WERI-Rb-1 (cell line): ENCODE measurements around the gene C2orf69.

Experiments
- DNase-seq: peaks from one replicate; pipeline ENCODE4 v3.0.0-alpha.2; 2020
- H3K27ac ChIP-seq: fragments of 250-450 bp; sonication (Bioruptor Pico); 2 replicates; pipeline ENCODE4 v1.5.1; 2020; ENCODE audit warnings: mild to moderate bottlenecking, moderate library complexity
- H3K27me3 ChIP-seq: fragments of 250-450 bp; sonication (Bioruptor Pico); 2 replicates; pipeline ENCODE4 v1.5.1; 2021; ENCODE audit warnings: mild to moderate bottlenecking, low read depth, moderate library complexity; ENCODE audit not compliant: insufficient read depth, severe bottlenecking
- H3K36me3 ChIP-seq: fragments of 250-450 bp; sonication (Bioruptor Pico); 2 replicates; pipeline ENCODE4 v1.5.1; 2020; ENCODE audit warnings: mild to moderate bottlenecking, moderate library complexity
- H3K4me3 ChIP-seq: 2 replicates; pipeline ENCODE4 v1.5.1; 2011; ENCODE audit warnings: low read depth, mild to moderate bottlenecking, control low read depth, low read length
- H3K9me3 ChIP-seq: fragments of 250-450 bp; sonication (Bioruptor Pico); 2 replicates; pipeline ENCODE4 v1.5.1; 2021; ENCODE audit warnings: mild to moderate bottlenecking, moderate library complexity; ENCODE audit not compliant: severe bottlenecking
- TF ChIP-seq, protein P1 (sequence below): IDR thresholded peaks from 2 replicates; pipeline ENCODE4 v1.5.1; 2011; ENCODE audit warnings: low read depth, mild to moderate bottlenecking, control low read depth, inconsistent platforms, low read length

C2orf69 gene

DNA sequence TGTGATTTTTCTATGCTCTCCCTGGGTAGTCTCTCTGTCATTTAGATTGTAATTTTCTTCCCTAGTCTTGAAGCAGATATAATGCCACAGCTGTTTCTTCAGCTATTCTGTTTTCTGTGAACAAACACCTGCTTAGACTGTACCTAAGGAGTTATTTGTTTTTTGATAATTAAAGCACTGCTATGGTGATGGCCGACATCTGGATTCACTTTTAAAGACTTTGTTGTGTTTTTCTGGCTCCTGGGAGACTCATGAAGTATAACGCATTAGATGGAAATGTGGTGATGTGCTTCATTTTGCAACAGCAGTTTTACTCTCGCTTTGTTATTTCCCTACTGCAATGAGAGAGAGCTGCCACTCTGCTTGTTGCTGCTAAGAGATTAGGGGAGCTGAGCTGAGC lies 15.7 kb upstream of the C2orf69 start:
- no peak for DNase-seq
- Histone ChIP-seq H3K27me3 (no peaks in the 10 kb centered on the region), H3K27ac (no peak overlapping the region), H3K9me3 (no peaks in the 10 kb centered on the region), H3K36me3 (no peaks in the 10 kb centered on the region), H3K4me3 (no peak overlapping the region)
- TF ChIP-seq, protein P1, sequence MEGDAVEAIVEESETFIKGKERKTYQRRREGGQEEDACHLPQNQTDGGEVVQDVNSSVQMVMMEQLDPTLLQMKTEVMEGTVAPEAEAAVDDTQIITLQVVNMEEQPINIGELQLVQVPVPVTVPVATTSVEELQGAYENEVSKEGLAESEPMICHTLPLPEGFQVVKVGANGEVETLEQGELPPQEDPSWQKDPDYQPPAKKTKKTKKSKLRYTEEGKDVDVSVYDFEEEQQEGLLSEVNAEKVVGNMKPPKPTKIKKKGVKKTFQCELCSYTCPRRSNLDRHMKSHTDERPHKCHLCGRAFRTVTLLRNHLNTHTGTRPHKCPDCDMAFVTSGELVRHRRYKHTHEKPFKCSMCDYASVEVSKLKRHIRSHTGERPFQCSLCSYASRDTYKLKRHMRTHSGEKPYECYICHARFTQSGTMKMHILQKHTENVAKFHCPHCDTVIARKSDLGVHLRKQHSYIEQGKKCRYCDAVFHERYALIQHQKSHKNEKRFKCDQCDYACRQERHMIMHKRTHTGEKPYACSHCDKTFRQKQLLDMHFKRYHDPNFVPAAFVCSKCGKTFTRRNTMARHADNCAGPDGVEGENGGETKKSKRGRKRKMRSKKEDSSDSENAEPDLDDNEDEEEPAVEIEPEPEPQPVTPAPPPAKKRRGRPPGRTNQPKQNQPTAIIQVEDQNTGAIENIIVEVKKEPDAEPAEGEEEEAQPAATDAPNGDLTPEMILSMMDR: no peak

DNA sequence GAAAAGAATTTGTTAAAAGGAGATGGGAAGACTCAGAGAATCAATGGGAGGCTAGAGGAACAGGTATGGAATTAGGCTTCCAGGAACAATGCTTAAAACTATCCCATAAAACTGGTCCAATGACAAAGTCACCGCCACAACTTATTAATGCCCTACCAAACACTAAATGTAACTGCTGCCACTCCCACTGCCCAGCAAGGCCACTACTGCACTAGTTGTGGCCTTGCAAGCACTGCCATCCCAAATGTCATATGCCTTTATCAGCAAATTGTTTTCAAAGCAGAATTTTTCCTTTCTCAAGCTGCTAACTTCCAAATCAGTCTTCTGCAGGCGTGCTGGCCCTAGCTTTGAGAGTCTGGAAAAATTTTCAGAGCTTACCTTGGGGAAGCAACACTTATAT lies 14.5 kb upstream of the C2orf69 start:
- no peaks in the 10 kb centered on the region for H3K36me3 ChIP-seq
- H3K27ac ChIP-seq: no peak overlapping the region
- H3K27me3 ChIP-seq: no peaks in the 10 kb centered on the region
- no peak overlapping the region for H3K4me3 ChIP-seq
- DNase-seq: no peak
- TF ChIP-seq, protein P1: no peak
- no peaks in the 10 kb centered on the region for H3K9me3 ChIP-seq

DNA sequence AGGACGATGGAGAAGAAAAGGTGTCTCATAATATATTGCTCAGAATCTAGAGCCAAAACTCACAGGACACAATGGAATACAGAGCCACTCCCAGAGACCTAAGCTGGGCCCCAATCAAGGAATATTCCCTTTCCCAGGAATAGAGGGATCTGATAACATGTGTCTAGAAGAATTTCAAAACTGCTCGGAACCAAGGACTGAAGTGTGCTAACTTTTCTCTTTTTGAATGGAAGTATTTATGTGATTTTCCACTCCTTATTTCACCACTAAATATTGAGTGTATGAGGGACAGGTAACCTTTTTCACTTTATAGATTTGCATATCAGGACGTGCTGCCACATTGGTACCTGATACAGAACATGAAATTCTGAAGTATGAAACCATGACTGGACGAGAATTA lies 9.2 kb upstream of the C2orf69 start:
- no peaks in the 10 kb centered on the region for H3K9me3 ChIP-seq
- H3K4me3 ChIP-seq: no peak overlapping the region
- H3K36me3 ChIP-seq: no peaks in the 10 kb centered on the region
- DNase-seq: no peak
- TF ChIP-seq, protein P1: no peak
- no peak overlapping the region for H3K27ac ChIP-seq
- H3K27me3 ChIP-seq: no peaks in the 10 kb centered on the region

DNA sequence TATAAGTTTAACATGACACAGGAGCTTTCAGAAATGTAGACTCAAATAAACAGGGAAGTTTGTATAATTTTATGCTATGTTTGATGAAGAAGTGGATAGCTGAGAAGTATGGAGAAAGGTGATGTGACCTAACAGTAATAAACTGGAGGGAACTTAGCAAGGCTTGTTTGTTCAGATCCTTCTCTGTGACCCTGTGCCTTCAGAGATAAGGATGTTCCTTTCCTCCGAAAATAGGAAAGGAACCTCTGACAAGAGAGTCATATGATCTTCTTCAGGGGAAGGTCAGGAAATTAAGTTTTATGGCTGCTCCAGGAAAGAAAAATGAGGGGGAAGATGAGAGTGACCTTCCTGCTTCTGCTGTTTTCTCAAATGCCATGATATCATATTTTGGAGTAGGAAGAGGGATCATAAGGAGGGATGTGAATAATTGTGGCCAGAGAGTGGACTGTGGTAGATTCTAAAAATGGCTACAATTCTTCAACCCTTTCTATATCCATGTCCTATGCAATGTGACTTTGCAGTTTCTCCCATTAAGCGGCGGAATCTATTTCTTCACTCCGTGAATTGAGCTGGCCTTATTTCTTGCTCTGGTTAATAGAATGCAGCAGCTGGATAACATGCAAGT lies 8.5 kb upstream of the C2orf69 start:
- Histone ChIP-seq H3K36me3 (no peaks in the 10 kb centered on the region), H3K27ac (no peak overlapping the region), H3K27me3 (no peaks in the 10 kb centered on the region), H3K9me3 (no peaks in the 10 kb centered on the region), H3K4me3 (no peak overlapping the region)
- DNase-seq: no peak
- TF ChIP-seq, protein P1: no peak

DNA sequence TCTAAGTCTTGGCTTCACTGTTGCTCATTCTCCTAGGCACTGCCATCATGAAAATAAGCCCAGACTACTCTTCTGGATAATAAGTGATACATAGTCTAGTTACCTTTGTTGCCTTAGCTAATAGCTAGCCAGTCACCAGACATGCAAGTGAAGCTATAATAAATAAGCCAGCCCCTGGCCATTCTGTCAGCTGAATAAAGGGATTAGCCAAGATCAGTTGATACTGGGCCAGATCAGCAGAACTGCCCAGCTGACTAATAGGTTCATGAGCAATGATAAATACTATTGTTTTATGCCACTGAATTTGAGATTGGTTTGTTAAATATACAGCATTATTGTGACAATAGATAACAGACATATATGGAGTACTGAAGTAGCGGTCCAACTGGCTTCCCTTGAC lies 8.0 kb upstream of the C2orf69 start:
- Histone ChIP-seq H3K4me3 (no peak overlapping the region), H3K27me3 (no peaks in the 10 kb centered on the region), H3K27ac (no peak overlapping the region), H3K36me3 (no peaks in the 10 kb centered on the region), H3K9me3 (no peaks in the 10 kb centered on the region)
- TF ChIP-seq, protein P1: no peak
- DNase-seq: peak; percentile 49
